ENCODE results near the gene PPP1R15B. TPM values are rescaled to one million over a fixed set of nuclear protein-coding genes. Genes with fewer than 3 reads are reported as not detected.

The PPP1R15B gene
- total RNA-seq, 2 experiments from 2014 or later, result 77.5 to 77.8 TPM

- peaks cover 20% of the 10 kb centered on the region for H3K4me1 Mint-ChIP-seq
- H3K9me3 Mint-ChIP-seq, result no peaks in the 10 kb centered on the region
- no peak overlapping the region for H3K27ac Mint-ChIP-seq
- peaks cover 20% of the 10 kb centered on the region for H3K36me3 Mint-ChIP-seq
- DNase-seq (no peak), ATAC-seq (ENCODE audit: low read depth) (no peak)
- H3K4me3 Mint-ChIP-seq, result no peak overlapping the region
- POLR2A ChIA-PET, result interaction anchor here (3.9 kb wide), 1 partner anchor 44 kb away, joined by 37 read pairs; the partner anchor contains the start of gene PIK3C2B
- no peaks in the 10 kb centered on the region for H3K27me3 Mint-ChIP-seq
These were observed 38.2 kb upstream of the PPP1R15B start for GRCh38 chr1:204449678-204450280.

DNA sequence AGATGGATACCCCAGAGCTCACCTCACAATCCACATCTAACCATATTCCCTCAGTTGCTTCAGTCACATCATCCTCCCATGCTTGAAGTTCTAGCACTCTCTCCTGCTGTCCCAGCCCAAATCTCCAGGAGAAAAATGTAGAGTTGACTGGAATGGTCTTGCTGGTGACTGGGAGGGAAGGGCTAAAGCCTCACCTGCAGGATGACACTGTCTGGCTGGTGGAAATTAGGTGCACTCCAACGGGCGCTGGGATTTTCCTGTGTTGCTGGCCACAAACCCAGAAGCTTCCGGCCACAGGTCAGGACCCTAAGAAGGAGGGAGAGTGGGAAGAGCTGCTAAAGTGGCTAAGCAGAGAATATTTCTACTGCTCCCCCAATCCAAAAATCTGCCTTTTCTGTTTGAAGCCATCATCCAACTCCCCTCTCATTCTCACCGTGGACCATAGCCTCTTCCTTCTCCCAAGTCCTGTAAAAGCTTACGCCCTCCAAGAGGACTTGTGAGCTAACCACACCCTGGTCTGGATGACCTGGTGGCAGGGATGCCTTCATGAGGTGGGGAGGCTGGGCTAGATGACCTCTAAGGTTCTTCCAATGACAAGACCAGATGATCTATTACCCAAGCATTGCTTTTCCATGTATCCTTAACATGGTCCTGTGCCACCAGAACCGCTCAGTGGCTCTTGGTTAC is 37.5 kb upstream of the PPP1R15B start:
- H3K36me3 Mint-ChIP-seq, result peaks cover 20% of the 10 kb centered on the region
- POLR2A ChIA-PET, result interaction anchor here (3.9 kb wide), 1 partner anchor 44 kb away, joined by 37 read pairs; the partner anchor contains the start of gene PIK3C2B
- H3K27ac Mint-ChIP-seq, result no peak overlapping the region
- DNase-seq (no peak), ATAC-seq (ENCODE audit: low read depth) (no peak)
- H3K4me1 Mint-ChIP-seq, result peaks cover 20% of the 10 kb centered on the region
- no peaks in the 10 kb centered on the region for H3K9me3 Mint-ChIP-seq
- H3K4me3 Mint-ChIP-seq, result no peak overlapping the region
- H3K27me3 Mint-ChIP-seq, result no peaks in the 10 kb centered on the region

DNA sequence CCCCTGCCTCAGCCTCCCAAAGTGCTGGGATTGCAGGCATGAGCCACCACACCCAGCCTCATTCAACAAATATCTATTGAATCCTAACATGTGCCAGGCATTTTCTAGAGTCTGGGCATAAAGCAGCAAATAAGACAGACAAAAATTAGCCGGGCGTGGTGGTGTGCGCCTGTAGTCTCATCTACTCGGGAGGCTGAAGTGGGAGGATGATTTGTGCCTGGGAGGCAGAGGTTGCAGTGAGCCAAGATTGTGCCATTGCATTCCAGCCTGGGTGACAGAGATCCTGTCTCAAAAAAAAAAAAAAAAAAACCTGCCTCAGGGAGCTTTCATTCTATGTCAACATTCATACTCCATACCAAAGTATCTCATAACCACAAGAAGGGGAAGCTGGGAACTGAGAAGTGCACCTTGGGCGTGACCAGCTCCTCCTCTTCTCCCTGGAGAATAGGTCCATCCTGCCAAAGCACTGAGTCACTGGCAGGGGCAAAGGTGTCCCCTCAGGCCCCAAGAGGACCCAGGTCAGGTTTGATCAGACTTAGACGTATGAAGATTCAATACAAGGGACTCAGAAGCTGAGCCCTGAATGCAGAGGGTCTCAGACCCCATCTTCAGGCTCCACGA is 36.8 kb upstream of the PPP1R15B start:
- POLR2A ChIA-PET, result interaction anchor here (1.0 to 3.9 kb wide), 2 partner anchors 45 to 50 kb away, joined by 3 to 37 read pairs; partner anchors contain the start of gene PIK3C2B
- H3K4me3 Mint-ChIP-seq, result no peak overlapping the region
- H3K9me3 Mint-ChIP-seq, result no peaks in the 10 kb centered on the region
- H3K27ac Mint-ChIP-seq, result no peak overlapping the region
- peaks cover 24% of the 10 kb centered on the region for H3K36me3 Mint-ChIP-seq
- no peak for ATAC-seq (ENCODE audit: low read depth)
- no peaks in the 10 kb centered on the region for H3K27me3 Mint-ChIP-seq
- H3K4me1 Mint-ChIP-seq, result peaks cover 20% of the 10 kb centered on the region
- DNase-seq, result no peak

- POLR2A ChIA-PET, result interaction anchor here (1.0 to 3.9 kb wide), 5 partner anchors 46 to 58 kb away, joined by 3 to 37 read pairs (median 6); partner anchors contain the start of gene PIK3C2B
- Mint-ChIP-seq H3K27ac (no peak overlapping the region), H3K4me1 (peaks cover 12% of the 10 kb centered on the region), H3K27me3 (no peaks in the 10 kb centered on the region), H3K36me3 (peaks cover 20% of the 10 kb centered on the region), H3K4me3 (no peak overlapping the region), H3K9me3 (no peaks in the 10 kb centered on the region)
- no peak for DNase-seq
- no peak for ATAC-seq (ENCODE audit: low read depth)
These were observed 36.1 kb upstream of the PPP1R15B start for GRCh38 chr1:204447736-204448135.

DNA sequence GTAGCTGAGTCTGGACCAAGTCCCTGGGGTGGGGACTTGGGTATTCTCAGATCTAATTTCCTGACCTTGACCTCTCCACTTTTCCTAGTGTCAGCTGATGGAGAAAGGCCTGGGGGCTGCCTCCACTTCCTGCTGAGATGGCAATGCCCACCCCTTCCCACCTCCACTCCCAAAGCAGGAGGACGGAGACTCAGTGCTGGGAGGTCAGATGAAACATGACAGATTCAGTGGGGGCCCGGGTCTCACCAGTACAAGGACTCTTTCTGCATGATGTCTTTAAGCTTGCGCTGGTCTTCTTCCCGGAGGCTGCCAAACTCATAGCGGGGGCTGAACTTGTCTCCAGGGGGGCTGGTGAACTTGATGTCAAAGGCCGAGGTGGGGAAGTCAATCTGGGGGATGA is 35.6 kb upstream of the PPP1R15B start:
- DNase-seq, result no peak
- no peak overlapping the region for H3K4me3 Mint-ChIP-seq
- H3K4me1 Mint-ChIP-seq, result peaks cover 11% of the 10 kb centered on the region
- POLR2A ChIA-PET, result interaction anchor here (1.4 to 3.9 kb wide), 4 partner anchors 46 to 59 kb away, joined by 4 to 37 read pairs (median 6); partner anchors contain the start of gene PIK3C2B
- no peak for ATAC-seq (ENCODE audit: low read depth)
- no peaks in the 10 kb centered on the region for H3K9me3 Mint-ChIP-seq
- H3K36me3 Mint-ChIP-seq, result peaks cover 21% of the 10 kb centered on the region
- H3K27me3 Mint-ChIP-seq, result no peaks in the 10 kb centered on the region
- H3K27ac Mint-ChIP-seq, result no peak overlapping the region

GRCh38 chr1:204446413-204447111 is 34.9 kb upstream of the PPP1R15B start:
- Mint-ChIP-seq H3K4me1 (peaks cover 11% of the 10 kb centered on the region), H3K27me3 (no peaks in the 10 kb centered on the region), H3K4me3 (no peak overlapping the region), H3K27ac (peak overlapping the region; percentile 80), H3K36me3 (peaks cover 19% of the 10 kb centered on the region), H3K9me3 (no peaks in the 10 kb centered on the region)
- ATAC-seq (ENCODE audit: low read depth) (peak; percentile 95), DNase-seq (peak; percentile 75)
- POLR2A ChIA-PET, result interaction anchor here (1.0 to 3.9 kb wide), 5 partner anchors 47 to 60 kb away, joined by 4 to 37 read pairs (median 6); partner anchors contain the start of gene PIK3C2B

GRCh38 chr1:204445860-204446412 is 34.3 kb upstream of the PPP1R15B start:
- ATAC-seq (ENCODE audit: low read depth), result peak; percentile 25
- Mint-ChIP-seq H3K4me1 (peaks cover 11% of the 10 kb centered on the region), H3K36me3 (peaks cover 19% of the 10 kb centered on the region), H3K27ac (no peak overlapping the region), H3K9me3 (no peaks in the 10 kb centered on the region), H3K27me3 (no peaks in the 10 kb centered on the region), H3K4me3 (no peak overlapping the region)
- POLR2A ChIA-PET, result interaction anchor here (1.0 to 3.9 kb wide), 5 partner anchors 29 to 60 kb away, joined by 3 to 37 read pairs (median 6); partner anchors contain the start of gene PIK3C2B
- DNase-seq, result peak; percentile 73

GRCh38 chr1:204443871-204444581 is 32.4 kb upstream of the PPP1R15B start:
- H3K4me3 Mint-ChIP-seq, result no peak overlapping the region
- peaks cover 17% of the 10 kb centered on the region for H3K36me3 Mint-ChIP-seq
- peaks cover 6% of the 10 kb centered on the region for H3K4me1 Mint-ChIP-seq
- H3K9me3 Mint-ChIP-seq, result no peaks in the 10 kb centered on the region
- H3K27me3 Mint-ChIP-seq, result no peaks in the 10 kb centered on the region
- POLR2A ChIA-PET, result interaction anchor here (1.0 to 1.7 kb wide), 2 partner anchors 51 to 55 kb away, joined by 3 to 9 read pairs; partner anchors contain the start of gene PIK3C2B
- DNase-seq, result no peak
- ATAC-seq (ENCODE audit: low read depth), result no peak
- no peak overlapping the region for H3K27ac Mint-ChIP-seq

DNA sequence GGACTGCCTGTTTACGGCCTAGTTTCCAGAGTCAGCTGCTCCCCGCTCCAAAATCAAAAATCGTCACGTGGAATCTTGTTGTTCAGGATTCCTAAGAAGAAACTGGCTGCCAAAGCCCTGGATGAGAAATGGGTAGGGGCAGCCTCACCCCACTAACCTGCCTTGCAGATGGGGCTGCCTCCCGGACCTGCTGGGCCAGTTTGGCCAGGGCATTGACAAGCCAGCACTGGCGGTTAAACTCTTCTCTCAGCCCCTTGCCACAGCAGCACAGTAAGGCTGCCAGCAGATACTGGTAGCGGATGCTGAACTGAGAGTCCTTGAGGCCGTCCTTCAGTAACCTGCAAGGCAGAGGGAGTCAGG is 31.6 kb upstream of the PPP1R15B start:
- H3K36me3 Mint-ChIP-seq, result peaks cover 14% of the 10 kb centered on the region

DNA sequence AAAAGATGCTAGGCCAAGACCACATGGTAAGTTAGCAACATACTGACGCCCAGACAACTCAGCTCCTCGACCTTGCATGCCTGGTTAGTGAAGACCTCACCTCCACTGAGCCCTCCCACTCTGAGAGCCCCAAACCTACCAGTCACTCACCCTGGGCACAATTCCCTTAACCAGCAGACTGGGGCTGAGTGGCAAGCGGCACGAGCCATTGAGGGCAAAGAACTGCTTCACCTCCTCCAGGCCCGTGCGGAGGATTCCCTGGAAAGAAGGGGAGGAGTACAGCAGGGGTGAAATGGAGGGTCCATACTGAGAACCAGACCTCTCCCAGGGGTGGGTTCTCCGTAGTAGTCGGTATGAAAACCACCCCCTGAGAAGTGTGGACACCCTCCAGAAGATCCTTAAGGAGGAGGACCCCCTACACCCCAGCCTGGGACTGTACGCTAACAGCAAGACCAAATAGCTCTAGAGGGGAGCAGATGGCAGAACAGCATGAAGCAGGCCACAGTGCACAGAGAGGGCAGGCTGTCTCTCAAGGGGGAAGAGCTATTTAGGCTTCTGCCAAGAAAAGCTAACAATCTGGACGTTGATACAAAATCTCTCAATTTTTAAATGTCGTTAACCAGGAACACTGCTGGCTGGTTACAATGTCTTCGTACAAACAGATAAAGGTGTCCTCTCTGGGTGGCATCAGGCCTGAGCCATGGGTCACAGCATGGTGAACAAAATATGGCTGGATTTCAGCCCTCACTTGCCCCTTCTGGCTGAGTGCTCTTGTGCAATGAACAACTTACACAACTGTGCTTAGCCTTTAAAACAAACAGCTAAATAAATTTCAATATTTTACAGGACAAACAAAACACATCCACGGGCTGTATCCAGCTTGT is 31.0 kb upstream of the PPP1R15B start:
- DNase-seq (no peak), ATAC-seq (ENCODE audit: low read depth) (no peak)
- POLR2A ChIA-PET, result no interaction called here
- H3K4me3 Mint-ChIP-seq, result no peak overlapping the region
- H3K27me3 Mint-ChIP-seq, result no peaks in the 10 kb centered on the region
- H3K9me3 Mint-ChIP-seq, result no peaks in the 10 kb centered on the region
- peaks cover 4% of the 10 kb centered on the region for H3K4me1 Mint-ChIP-seq
- peaks cover 14% of the 10 kb centered on the region for H3K36me3 Mint-ChIP-seq
- H3K27ac Mint-ChIP-seq, result no peak overlapping the region

More for the DNA sequence above, 31.6 kb upstream of the PPP1R15B start:
- Mint-ChIP-seq H3K9me3 (no peaks in the 10 kb centered on the region), H3K4me3 (no peak overlapping the region), H3K4me1 (peaks cover 3% of the 10 kb centered on the region), H3K27me3 (no peaks in the 10 kb centered on the region), H3K27ac (no peak overlapping the region)
- ATAC-seq (ENCODE audit: low read depth), result no peak
- POLR2A ChIA-PET, result interaction anchor here (1.0 kb wide), 1 partner anchor 56 kb away, joined by 3 read pairs; no protein-coding TSS in a partner anchor
- DNase-seq, result no peak

DNA sequence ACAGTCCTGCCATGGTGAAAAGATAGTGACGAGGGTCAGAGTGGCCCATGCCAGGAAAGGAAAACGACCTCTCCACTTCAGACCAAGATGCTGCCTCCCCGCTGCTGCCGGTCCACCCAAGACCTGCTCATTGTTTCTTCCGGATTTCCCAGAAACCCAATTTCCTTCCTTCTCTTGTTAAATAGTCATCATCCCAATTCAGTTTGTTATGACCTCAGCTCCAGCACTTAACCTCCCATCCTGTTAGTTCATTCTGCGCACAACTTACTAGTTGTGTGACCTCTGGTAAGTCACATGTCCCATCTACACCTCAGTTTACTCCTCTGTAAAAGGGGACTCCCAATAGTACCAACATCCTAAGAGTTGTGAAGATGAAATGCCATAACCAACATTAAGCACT is 29.9 kb upstream of the PPP1R15B start:
- Mint-ChIP-seq H3K4me3 (no peak overlapping the region), H3K27ac (no peak overlapping the region), H3K4me1 (peaks cover 4% of the 10 kb centered on the region), H3K27me3 (no peaks in the 10 kb centered on the region), H3K36me3 (peaks cover 17% of the 10 kb centered on the region), H3K9me3 (no peaks in the 10 kb centered on the region)
- POLR2A ChIA-PET, result no interaction called here
- no peak for DNase-seq
- no peak for ATAC-seq (ENCODE audit: low read depth)

All from activated naive CD8-positive, alpha-beta T cell treated with anti-CD3 and anti-CD28 coated beads, Interleukin-2, amount 10 ng/mL, durations not matched to agents 7 days and 5 days (primary cell).